Measurements from ENCODE around the gene GLUD2.

DNA sequence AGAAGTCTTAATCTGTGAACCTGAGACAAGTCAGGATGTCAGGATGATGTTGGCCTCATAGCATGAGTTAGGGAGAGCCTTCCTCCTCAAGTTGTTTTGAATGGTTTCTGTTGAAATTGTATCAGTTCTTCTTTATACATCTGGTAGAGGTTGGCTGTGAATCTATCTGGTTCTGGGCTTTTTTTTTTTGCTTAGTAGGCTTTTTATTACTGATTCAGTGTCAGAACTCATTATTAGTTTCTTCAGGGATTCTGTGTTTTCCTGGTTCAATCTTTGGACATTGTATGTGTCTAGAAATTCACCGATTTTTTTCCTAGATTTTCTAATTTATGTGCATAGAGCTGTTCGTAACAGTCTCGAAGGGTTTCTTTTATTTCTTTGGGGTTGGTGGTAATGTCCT, 14.9 kb downstream of the GLUD2 start:
- TF ChIP-seq, protein P1, sequence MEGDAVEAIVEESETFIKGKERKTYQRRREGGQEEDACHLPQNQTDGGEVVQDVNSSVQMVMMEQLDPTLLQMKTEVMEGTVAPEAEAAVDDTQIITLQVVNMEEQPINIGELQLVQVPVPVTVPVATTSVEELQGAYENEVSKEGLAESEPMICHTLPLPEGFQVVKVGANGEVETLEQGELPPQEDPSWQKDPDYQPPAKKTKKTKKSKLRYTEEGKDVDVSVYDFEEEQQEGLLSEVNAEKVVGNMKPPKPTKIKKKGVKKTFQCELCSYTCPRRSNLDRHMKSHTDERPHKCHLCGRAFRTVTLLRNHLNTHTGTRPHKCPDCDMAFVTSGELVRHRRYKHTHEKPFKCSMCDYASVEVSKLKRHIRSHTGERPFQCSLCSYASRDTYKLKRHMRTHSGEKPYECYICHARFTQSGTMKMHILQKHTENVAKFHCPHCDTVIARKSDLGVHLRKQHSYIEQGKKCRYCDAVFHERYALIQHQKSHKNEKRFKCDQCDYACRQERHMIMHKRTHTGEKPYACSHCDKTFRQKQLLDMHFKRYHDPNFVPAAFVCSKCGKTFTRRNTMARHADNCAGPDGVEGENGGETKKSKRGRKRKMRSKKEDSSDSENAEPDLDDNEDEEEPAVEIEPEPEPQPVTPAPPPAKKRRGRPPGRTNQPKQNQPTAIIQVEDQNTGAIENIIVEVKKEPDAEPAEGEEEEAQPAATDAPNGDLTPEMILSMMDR (conservative IDR thresholded peaks at IDR 0.05 in 1 of 2, IDR thresholded peaks at IDR 0.05 in 1 of 2; ENCODE audit: low read depth in 1 of 2, low read length in 2 of 2), result no peak
- no peak for TF ChIP-seq EZH2 (IDR thresholded peaks at IDR 0.05; ENCODE audit: low read length, missing control alignments)

Measured in fibroblast of lung (primary cell).